Measurements from ENCODE around the gene NUSAP1. TPM values are rescaled to one million over a fixed set of nuclear protein-coding genes. Genes with fewer than 3 reads are reported as not detected.

The NUSAP1 gene
- total RNA-seq, 1 experiment from 2014 or later, result 158 TPM

- Mint-ChIP-seq H3K27ac (peak overlapping the region; percentile 63 to 87 (median 67); a peak in 2 of 7 replicates), H3K27me3 (ENCODE audit: low read depth) (no peaks in the 10 kb centered on the region; the same call in 1 of the 2 replicates), H3K36me3 (ENCODE audit: insufficient read depth in 1 of 3, low read depth in 3 of 3) (no peaks in the 10 kb centered on the region), H3K9me3 (no peaks in the 10 kb centered on the region), H3K4me3 (peak overlapping the region; percentile 86 to 89), H3K4me1 (peaks cover 7 to 10% of the 10 kb centered on the region in 2 experiments; a peak in 3 of 4 replicates)
- Histone ChIP-seq H3K4me1 (ENCODE audit: insufficient read depth, low read length) (no peaks in the 10 kb centered on the region), H3K79me1 (ENCODE audit: insufficient read depth, low read depth, low read length, poor library complexity, severe bottlenecking) (no peaks in the 10 kb centered on the region), H4K91ac (ENCODE audit: insufficient read length, low read depth, low read length) (no peak overlapping the region), H3T11ph (ENCODE audit: low read length) (no peak overlapping the region), H2BK120ac (ENCODE audit: low read depth, low read length, poor library complexity, severe bottlenecking) (no peak overlapping the region), H3K4me2 (ENCODE audit: insufficient read depth, insufficient read length, low read length) (peak overlapping the region; percentile 97), H2BK12ac (ENCODE audit: insufficient read length, low read depth, low read length) (no peak overlapping the region), H3K4ac (ENCODE audit: low read depth, low read length) (no peak overlapping the region), H2AK5ac (ENCODE audit: insufficient read length, low read length) (no peak overlapping the region), H4K5ac (ENCODE audit: insufficient read length, low read depth, low read length) (no peak overlapping the region), H3K9ac (ENCODE audit: extremely low read depth, insufficient read length, low read length) (peak overlapping the region; percentile 83), H3K79me2 (ENCODE audit: insufficient read depth, low read length) (no peaks in the 10 kb centered on the region), H2AFZ (ENCODE audit: low read length) (peak overlapping the region; percentile 78), H3K23ac (ENCODE audit: insufficient read length, low read depth, low read length) (no peak overlapping the region), H2BK20ac (ENCODE audit: low read depth, low read length, poor library complexity, severe bottlenecking) (no peak overlapping the region), H4K20me1 (ENCODE audit: control insufficient read depth, insufficient read depth, insufficient read length) (no peaks in the 10 kb centered on the region), H3K56ac (ENCODE audit: insufficient read length, low read depth, low read length) (no peak overlapping the region), H2BK5ac (ENCODE audit: insufficient read length, low read length) (no peak overlapping the region), H2BK15ac (ENCODE audit: low read depth, low read length) (no peak overlapping the region), H4K8ac (replicated peaks; ENCODE audit: insufficient read length, low read depth, low read length) (no peak overlapping the region), H3K27me3 (ENCODE audit: insufficient read depth, low read length) (no peaks in the 10 kb centered on the region), H3K14ac (ENCODE audit: insufficient read depth, low read length) (peak overlapping the region; percentile 58; the same call in 1 of the 2 replicates), H3K23me2 (ENCODE audit: insufficient read length, low read depth, low read length, poor library complexity, severe bottlenecking) (no peaks in the 10 kb centered on the region), H3K27ac (ENCODE audit: insufficient read length, low read depth, low read length) (peak overlapping the region; percentile 64), H3K18ac (ENCODE audit: insufficient read length, low read depth, low read length) (peak overlapping the region; percentile 28), H3K9me3 (ENCODE audit: control insufficient read depth, low read depth, low read length) (no peaks in the 10 kb centered on the region)
- no peak for TF ChIP-seq CTCF (conservative IDR thresholded peaks at IDR 0.05)
- no CpG with 5 or more reads among the region's 9 CpGs for WGBS (ENCODE audit: extremely low coverage, insufficient read length, low lambda C conversion rate)
- no peak for DNase-seq
Measured at GRCh38 chr15:41401904-41402267, 69.2 kb downstream of the NUSAP1 start.
